HepG2 (cell line): ENCODE results near the gene VWA3B.

Experiments used
- EZH2 ChIP-seq: conservative IDR thresholded peaks from 2 replicates; pipeline ENCODE4 v1.6.1; 2012; ENCODE audit warnings: mild to moderate bottlenecking, low read depth, low read length, moderate library complexity
- HDAC2 ChIP-seq: sonication (generic); formaldehyde crosslinking; IDR thresholded peaks from 2 replicates; pipeline ENCODE4 v1.4.0; 2020; ENCODE audit warnings: missing genetic modification reagents
- HINFP ChIP-seq: sonication (generic); formaldehyde crosslinking; IDR thresholded peaks from 2 replicates; pipeline ENCODE4 v1.4.0; 2020; ENCODE audit warnings: low read depth, mild to moderate bottlenecking, missing genetic modification reagents
- RNF219 ChIP-seq: sonication (generic); formaldehyde crosslinking; IDR thresholded peaks from 2 replicates; pipeline ENCODE4 v1.5.0; 2020; ENCODE audit warnings: mild to moderate bottlenecking, missing genetic modification reagents
- SMARCE1 ChIP-seq: fragments of 450-650 bp; IDR thresholded peaks from 2 replicates; pipeline ENCODE4 v1.6.1; 2017; ENCODE audit warnings: borderline replicate concordance
- ZBTB46 ChIP-seq: sonication (generic); formaldehyde crosslinking; IDR thresholded peaks from 2 replicates; pipeline ENCODE4 v1.4.0; 2020; ENCODE audit warnings: mild to moderate bottlenecking, missing genetic modification reagents, borderline replicate concordance

- TF ChIP-seq EZH2 (no peak), HINFP (CRISPR knock-in tag) (no peak), HDAC2 (CRISPR knock-in tag) (no peak), ZBTB46 (CRISPR knock-in tag) (no peak), RNF219 (CRISPR knock-in tag) (no peak), SMARCE1 (no peak)
Observed at GRCh38 chr2:98252038-98252773, 165.2 kb downstream of the VWA3B start.
